SKM-1 (cell line): Measurements from ENCODE around the gene NUP62CL.
"Not testable (repeated sequence)": the region's sequence is repeated elsewhere in the genome, so short reads cannot be mapped to it uniquely, and the experiment has no call there.

ENCODE experiments used
- DNase-seq: peaks from one replicate; lab custom pipeline; 2025; ENCODE audit not compliant: unreplicated experiment; lab: John Stamatoyannopoulos, UW

The NUP62CL gene, protein sequence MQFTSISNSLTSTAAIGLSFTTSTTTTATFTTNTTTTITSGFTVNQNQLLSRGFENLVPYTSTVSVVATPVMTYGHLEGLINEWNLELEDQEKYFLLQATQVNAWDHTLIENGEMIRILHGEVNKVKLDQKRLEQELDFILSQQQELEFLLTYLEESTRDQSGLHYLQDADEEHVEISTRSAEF

DNA sequence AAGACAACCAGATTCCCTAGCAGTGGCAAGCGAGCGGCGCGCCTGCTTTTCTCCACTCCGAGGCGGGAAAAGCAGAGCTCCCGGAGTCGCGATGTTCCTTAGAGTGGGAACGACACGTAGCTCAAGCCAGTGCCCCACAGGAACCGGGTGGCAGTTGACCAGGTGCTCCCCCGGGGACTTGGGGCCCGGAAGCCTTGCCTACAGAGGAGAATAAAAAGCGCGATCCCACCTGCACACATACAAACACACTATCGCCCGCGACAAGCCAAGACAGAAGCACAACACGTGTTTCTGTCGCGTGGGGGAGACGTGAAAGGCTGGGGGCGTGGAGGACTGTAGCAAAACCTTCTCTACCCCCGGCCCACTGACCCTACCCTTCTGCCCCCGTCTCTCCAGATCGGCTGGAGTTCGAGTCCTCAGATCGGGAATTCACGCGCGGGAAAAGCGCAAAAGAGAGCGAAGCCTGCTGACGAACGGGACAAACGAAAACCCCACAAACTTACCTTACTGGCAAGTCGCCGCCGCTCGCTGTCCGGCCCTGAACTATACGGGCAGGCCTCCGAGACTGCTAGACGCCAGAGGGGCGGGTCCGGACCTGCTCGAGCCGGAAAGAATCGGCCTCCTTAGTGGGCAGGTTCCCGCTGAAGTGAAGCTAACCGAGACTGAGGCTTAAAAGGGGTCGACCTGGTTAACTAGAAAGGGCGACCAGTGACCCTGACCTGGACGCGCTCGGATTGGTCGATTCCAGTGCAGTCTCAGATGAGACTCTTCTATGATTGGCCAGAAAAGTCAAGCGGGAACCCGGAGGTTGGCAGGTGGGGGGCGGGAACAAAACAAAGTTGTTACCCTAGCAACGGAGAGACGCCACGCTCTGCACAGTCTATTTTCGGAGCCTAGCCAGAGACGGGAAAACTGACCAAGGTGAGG is at the start of gene NUP62CL, which contains the start of gene DNAAF6:
TSS of gene NUP62CL (minus strand) at position 664 of the 927 bp plus-strand sequence. CDS start 31,287 bp downstream, outside the sequence.
TSS of gene DNAAF6 (plus strand) at position 842 of the 927 bp plus-strand sequence. CDS start 6,265 bp downstream, outside the sequence.
- DNase-seq: no peak

GRCh38 chrX:107228486-107228819 is 22.2 kb upstream of the NUP62CL start:
- DNase-seq: no peak

GRCh38 chrX:107227780-107228485 is 21.7 kb upstream of the NUP62CL start:
- no peak for DNase-seq

DNA sequence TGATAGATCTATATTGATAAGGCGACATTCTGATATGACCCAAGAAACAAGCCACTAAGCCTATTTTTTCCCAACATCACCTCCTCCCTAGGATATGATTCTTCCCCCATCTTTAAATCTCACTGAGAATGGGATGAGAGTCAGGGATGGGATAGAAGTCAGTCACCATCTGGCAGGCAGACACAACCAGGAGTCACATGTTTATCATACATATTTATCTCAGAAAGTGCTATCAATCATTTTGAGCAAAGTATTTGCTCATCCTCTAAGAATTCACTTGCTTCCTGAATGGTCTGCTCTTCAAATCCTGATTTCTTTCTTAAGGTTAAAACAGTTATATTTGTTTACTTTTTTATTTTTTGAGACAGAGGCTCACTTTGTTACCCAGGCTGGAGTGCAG is 20.5 kb upstream of the NUP62CL start:
- no peak for DNase-seq

DNA sequence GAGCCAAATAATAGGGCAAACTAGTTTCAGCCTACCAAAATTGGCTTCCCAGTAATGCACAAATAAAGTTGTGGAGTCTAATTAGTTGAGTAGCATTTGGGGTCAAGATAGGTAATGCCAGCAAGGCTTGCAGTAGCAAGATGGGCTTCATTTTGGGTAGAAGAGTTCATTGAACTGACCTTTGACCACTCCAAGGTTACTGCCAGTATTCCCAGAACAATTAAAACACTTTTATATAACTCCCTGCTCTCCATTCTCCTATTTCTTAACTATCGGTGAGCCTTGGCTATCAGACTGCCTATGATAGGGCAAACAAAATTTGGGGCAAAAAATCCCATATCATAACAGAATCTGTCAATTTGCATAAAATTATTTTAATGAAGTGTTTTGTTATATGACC is 7.2 kb upstream of the NUP62CL start:
- no peak for DNase-seq

GRCh38 chrX:107207943-107208342 is 1.7 kb upstream of the NUP62CL start:
- DNase-seq: no peak

DNA sequence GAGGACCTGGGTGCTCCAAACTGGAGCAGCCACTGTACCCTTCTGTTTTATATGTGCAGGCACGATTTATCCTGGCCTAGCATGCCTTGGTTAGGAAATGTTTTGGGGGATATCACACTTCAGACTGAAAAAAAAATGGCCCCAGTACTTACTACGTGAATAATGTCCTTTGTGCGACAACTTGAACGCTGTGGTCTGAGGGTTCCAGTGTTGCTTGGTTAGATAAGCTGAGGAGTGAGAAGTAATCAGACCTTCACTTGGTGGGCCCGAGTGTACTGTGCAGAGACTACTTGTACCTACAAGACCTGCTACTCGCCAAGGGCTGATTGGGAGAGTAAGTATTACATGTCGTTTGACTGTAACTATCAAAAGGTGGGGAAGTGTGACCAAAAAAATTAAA is 856 bp upstream of the NUP62CL start:
- no peak for DNase-seq

- DNase-seq: no peak
Measured at GRCh38 chrX:107206697-107207065, 448 bp upstream of the NUP62CL start.

DNA sequence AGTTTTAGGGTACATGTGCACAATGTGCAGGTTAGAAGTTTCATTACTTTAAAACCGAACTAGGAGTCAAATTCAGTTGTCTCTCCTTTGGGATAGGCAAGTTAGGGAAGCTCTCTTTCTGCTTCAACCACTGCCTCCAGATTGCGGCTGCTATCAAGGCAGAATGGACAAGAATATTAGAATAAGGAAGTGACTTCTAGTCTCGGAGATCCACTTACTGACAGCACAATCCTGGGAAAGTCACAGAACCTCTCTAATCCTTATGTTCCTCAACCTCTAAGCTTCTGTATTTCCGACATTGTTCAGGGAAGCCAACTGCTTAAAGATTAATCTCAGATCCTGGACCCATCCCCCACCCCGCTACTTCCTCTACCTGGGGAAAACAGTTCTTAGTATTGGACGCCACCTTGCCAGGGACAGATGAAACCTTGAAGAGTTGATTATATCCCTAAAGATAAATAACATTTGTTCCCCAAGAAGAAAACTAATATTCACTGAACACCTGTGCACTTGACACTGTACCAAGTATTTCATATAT is 2.1 kb downstream of the NUP62CL start:
- DNase-seq: no peak

DNA sequence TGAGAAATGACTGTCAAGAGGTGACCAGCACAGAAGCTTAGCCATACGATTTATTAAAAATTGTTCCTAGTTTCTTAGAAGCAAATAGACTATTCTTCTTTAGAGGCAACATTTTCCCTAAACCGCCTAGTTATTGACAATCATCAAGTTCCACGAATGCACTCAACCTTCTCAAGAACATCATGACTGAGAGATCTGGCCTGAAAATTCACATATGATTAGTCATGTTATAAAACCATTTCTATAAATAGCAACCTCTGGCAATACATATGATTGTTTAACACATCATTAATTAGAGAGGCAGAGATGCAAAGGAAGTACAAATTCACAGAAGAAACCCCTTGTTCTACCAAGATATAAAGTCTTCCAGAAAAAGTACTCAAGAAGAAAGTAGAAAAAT is 6.7 kb downstream of the NUP62CL start:
- DNase-seq: no peak

DNA sequence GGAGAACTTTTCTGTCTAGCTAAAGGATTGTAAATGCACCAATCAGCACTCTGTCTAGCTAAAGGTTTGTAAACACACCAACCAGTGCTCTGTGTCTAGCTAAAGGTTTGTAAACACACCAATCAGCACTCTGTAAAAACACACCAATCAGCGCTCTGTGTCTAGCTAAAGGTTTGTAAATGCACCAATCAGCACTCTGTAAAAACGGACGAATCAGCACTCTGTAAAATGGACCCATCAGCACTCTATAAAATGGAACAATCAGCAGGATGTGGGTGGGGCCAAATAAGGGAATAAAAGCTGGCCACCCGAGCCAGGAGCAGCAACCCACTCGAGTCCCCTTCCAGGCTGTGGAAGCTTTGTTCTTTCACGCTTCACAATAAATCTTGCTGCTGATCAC is 8.2 kb downstream of the NUP62CL start:
- DNase-seq: not testable (repeated sequence)

- DNase-seq: no peak
Measured at GRCh38 chrX:107197319-107197718, 8.9 kb downstream of the NUP62CL start.

GRCh38 chrX:107171369-107172102 is 34.7 kb downstream of the NUP62CL start:
- no peak for DNase-seq

- DNase-seq: no peak
Measured at GRCh38 chrX:107168712-107169111, 37.5 kb downstream of the NUP62CL start.

DNA sequence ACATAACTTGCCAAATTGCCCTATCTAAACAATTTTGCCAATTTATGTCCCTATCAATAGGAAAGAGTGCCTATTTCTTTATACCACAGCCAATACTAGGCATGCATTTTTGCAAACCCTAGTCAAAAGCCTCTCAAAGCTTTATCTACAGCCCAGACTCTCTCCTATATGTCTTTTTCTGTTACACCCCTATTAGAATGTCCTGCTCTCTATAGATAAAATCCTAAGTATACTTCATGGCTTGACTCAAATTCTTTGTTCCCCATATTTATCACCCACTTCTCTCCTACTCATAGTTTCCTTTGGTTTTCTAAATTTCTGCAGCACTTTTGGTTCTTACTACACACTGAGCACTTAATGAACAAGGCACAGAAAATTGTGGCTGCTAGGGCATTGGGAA is 38.0 kb downstream of the NUP62CL start:
- no peak for DNase-seq

GRCh38 chrX:107167163-107167921 is 38.9 kb downstream of the NUP62CL start:
- no peak for DNase-seq

GRCh38 chrX:107157618-107158017 is 48.6 kb downstream of the NUP62CL start:
- not testable (repeated sequence) for DNase-seq

DNA sequence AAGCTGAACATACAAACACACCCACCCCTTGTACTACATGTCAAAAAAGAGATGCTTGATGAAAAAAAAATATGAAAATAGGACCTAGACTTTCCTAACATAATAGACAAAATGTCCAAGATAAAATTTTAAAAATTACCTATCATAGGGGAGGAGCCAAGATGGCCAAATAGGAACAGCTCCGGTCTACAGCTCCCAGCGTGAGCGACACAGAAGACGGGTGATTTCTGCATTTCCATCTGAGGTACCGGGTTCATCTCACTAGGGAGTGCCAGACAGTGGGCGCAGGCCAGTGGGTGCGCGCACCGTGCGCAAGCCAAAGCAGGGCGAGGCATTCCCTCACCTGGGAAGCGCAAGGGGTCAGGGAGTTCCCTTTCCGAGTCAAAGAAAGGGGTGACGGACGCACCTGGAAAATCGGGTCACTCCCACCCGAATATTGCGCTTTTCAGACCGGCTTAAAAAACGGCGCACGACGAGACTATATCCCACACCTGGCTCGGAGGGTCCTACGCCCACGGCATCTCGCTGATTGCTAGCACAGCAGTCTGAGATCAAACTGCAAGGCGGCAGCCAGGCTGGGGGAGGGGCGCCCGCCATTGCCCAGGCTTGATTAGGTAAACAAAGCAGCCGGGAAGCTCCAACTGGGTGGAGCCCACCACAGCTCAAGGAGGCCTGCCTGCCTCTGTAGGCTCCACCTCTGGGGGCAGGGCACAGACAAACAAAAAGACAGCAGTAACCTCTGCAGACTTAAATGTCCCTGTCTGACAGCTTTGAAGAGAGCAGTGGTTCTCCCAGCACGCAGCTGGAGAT is 50.4 kb downstream of the NUP62CL start:
- not testable (repeated sequence) for DNase-seq
